AG10803 (cell line): ENCODE data around the gene EHBP1.

Source experiments
- DNase-seq: peaks from one replicate; pipeline ENCODE4 v3.0.0; 2010; ENCODE audit warnings: low read depth
- H3K4me3 ChIP-seq: 2 replicates; pipeline ENCODE4 v1.5.1; 2011; ENCODE audit warnings: mild to moderate bottlenecking, low read length, control low read depth
- CTCF ChIP-seq: conservative IDR thresholded peaks from 2 replicates; pipeline ENCODE4 v1.5.1; 2011; ENCODE audit warnings: mild to moderate bottlenecking, low read length, control low read depth, inconsistent platforms

EHBP1 gene

DNA sequence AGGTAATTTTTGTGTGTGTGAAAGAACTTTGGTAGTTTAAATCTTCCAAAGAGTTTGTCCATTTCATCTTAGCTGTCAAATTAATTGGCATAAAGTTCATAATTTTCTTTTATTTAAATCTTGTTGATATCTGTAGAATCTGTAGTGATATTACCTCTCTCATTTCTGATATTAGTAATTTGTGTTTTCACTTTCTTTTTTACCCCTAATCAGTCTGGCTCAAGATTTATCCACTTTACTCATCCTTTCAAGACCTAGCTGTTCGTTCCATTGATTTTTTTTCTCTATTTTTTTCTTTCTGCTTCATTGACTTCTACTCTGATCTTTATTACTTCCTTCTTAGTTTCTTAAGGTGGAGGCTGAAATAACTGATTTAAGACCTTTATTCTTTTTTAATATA lies 202.6 kb downstream of the EHBP1 start:
- no peak for DNase-seq
- no peak for TF ChIP-seq CTCF
- H3K4me3 ChIP-seq: no peak overlapping the region

DNA sequence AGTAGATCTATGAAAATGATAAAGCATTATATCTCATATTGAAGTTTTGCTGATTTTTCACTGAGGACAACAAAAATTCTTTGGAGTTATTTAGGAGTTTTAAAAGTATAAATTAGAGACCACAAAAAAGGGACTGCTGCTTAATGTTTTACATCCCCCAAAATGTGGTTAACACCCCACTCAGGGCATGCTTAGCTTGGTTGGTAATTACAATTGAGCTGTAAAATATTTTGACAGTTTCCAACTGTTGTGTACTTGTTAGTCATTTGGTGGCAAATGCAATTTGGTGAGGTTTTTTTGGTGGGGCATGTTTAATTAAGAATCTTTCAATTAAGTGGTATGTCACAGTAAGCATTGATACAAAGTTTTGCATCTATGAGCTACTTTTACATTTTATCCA lies 207.8 kb downstream of the EHBP1 start:
- no peak for TF ChIP-seq CTCF
- no peak for DNase-seq
- no peak overlapping the region for H3K4me3 ChIP-seq

DNA sequence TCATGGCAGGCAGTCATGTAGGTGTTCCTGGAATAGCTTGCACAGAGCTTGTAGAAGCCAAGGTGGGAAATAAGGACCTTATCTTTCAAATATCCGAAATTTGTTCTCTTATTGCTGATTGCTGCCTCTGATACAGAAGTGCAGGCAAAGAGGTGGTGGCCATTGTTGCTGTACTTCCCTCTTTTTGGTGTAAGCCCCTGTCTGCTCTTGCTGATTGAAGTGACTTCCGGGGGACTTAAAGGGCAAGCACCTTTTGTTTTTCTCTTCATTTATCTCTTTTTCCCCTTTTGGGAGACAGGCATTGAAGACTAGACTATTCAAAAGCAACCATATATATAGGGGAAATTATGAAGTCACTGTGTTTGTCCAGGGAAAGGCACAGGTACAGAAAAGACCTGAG lies 213.5 kb downstream of the EHBP1 start:
- no peak overlapping the region for H3K4me3 ChIP-seq
- no peak for DNase-seq
- no peak for TF ChIP-seq CTCF

DNA sequence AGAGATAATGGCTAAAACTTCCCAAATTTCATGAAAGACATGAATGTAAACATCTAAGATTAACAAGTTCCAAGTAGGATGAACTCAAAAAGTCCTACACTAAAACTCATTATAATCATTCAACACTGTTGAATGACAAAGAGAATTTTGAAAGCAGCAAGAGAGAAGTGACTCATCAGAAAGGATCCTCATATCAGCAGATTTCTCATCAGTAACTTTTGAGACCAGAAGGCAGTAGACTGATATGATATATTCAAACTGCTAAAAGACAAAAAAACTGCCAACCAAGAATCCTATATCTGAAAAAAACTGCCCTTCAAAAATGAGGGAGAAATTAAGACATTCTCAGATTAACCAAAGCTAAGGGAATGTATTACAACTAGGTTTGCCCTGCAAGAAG lies 214.6 kb downstream of the EHBP1 start:
- DNase-seq: no peak
- no peak for TF ChIP-seq CTCF

DNA sequence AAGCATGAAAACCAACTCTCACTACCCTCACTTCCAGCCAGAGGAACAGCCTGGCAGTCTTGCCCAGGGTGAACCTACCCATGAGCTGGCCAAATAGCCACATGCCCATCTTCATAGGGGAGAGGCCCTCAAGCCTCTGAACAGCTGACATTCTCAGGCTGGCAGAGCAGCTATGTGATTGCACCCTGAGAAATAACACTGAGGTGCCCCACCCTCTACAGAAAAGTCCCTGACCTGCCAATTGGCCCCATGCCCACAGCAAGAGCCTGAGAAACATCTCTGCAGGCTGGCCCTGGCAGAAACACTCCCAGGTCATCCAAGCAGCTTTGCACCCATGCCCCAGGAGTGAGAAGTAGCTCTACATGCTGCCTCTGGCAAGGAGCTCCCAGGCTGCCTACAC lies 217.7 kb downstream of the EHBP1 start:
- TF ChIP-seq CTCF: no peak
- DNase-seq: no peak
- H3K4me3 ChIP-seq: no peak overlapping the region

More for the DNA sequence above, 214.6 kb downstream of the EHBP1 start:
- H3K4me3 ChIP-seq: no peak overlapping the region

DNA sequence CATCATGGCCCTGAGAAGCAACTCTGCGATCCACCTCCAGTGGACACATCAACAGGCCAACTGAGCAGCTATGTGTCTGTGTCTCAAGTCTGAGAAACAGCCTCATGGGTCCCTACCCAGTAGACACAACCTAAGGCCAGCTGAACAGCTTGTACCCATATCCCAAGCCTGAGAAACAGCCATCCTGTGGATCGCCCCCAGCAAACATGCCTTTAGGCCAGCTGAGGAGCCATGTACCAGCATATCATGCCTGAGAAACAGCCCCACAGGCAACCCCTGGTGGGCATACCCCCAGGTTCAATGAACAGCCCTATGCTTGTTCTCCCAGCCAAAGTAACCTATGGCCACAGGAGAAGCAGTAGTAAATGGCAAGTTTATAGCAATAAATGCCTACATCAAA lies 218.4 kb downstream of the EHBP1 start:
- DNase-seq: no peak
- no peak overlapping the region for H3K4me3 ChIP-seq
- no peak for TF ChIP-seq CTCF

GRCh38 chr2:62928015-62928414 lies 222.5 kb downstream of the EHBP1 start:
- TF ChIP-seq CTCF: no peak
- no peak for DNase-seq
- no peak overlapping the region for H3K4me3 ChIP-seq
